HL-60 (cell line): ENCODE data around the gene ATP8B3.

Experiments
- CTCF ChIP-seq: IDR thresholded peaks from one replicate; pipeline ENCODE4 v1.5.1; 2011; ENCODE audit warnings: low read length, control low read depth, inconsistent platforms; ENCODE audit not compliant: insufficient read depth
- POLR2AphosphoS5 ChIP-seq: IDR thresholded peaks from 2 replicates; pipeline ENCODE4 v1.6.1; 2012; ENCODE audit warnings: low read depth
- TF ChIP-seq, protein P1 (sequence below): IDR thresholded peaks from 2 replicates; pipeline ENCODE4 v1.6.1; 2012; ENCODE audit warnings: low read depth; ENCODE audit not compliant: insufficient replicate concordance

DNA sequence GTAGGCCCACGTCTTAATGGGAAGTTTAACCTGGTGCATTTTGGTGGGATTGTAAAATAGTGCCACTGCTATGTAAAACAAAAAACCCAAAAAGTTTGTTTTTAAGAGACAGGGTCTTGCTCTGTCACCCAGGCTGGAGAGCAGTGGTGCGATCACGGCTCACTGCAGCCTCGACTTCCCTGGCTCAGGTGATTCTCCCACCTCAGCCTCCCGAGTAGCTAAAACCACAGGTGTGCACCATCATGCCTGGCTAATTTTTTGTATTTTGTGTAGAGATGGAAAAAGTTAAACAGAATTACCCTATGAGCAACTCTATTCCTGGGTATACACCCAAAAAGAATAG lies 37.0 kb upstream of the ATP8B3 start:
- TF ChIP-seq CTCF = no peak
- TF ChIP-seq, protein P1, sequence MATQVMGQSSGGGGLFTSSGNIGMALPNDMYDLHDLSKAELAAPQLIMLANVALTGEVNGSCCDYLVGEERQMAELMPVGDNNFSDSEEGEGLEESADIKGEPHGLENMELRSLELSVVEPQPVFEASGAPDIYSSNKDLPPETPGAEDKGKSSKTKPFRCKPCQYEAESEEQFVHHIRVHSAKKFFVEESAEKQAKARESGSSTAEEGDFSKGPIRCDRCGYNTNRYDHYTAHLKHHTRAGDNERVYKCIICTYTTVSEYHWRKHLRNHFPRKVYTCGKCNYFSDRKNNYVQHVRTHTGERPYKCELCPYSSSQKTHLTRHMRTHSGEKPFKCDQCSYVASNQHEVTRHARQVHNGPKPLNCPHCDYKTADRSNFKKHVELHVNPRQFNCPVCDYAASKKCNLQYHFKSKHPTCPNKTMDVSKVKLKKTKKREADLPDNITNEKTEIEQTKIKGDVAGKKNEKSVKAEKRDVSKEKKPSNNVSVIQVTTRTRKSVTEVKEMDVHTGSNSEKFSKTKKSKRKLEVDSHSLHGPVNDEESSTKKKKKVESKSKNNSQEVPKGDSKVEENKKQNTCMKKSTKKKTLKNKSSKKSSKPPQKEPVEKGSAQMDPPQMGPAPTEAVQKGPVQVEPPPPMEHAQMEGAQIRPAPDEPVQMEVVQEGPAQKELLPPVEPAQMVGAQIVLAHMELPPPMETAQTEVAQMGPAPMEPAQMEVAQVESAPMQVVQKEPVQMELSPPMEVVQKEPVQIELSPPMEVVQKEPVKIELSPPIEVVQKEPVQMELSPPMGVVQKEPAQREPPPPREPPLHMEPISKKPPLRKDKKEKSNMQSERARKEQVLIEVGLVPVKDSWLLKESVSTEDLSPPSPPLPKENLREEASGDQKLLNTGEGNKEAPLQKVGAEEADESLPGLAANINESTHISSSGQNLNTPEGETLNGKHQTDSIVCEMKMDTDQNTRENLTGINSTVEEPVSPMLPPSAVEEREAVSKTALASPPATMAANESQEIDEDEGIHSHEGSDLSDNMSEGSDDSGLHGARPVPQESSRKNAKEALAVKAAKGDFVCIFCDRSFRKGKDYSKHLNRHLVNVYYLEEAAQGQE = no peak
- TF ChIP-seq POLR2AphosphoS5 = no peak
